ENCODE measurements around the gene HSPD1.

Gene HSPD1

GRCh38 chr2:197437380-197437779, 62.3 kb downstream of the HSPD1 start:
- no peak for DNase-seq (ENCODE audit: low read depth in 3 of 3)

All from stimulated activated CD4-positive, alpha-beta T cell treated with anti-CD3 and anti-CD28 coated beads, TNF-alpha, amount 100 ng/mL, for 4 hours (primary cell).